ENCODE measurements around the gene RPL27.

DNA sequence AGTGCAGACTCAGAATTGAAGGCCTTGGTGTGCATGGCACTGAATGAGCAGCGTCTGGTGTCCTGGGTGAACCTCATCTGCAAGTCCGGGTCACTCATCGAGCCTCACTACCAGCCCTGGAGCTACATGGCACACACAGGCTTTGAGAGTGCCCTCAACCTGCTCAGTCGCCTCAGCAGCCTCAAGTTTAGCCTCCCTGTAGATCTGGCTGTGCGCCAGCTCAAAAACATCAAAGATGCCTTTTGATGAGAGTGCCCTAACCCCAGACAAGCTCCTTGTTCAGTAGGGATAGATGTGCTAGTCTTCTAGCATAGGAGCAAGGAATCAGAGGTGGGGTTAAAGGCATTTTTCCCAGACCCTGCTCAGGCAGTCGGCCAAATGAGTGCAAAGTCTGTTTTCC, 6.7 kb upstream of the RPL27 start:
- no peak for TF ChIP-seq CTCF (IDR thresholded peaks at IDR 0.05 in 4 of 5, conservative IDR thresholded peaks at IDR 0.05 in 1 of 5)
- no peak for TF ChIP-seq POLR2A (IDR thresholded peaks at IDR 0.05)
